NCI-H82 treated with DMSO at 0.1 percent for 48 hours (cell line): ENCODE measurements around the gene REX1BD.
A peak's percentile ranks its signal among the peaks of the same experiment; 100 is the strongest.
"Not testable (repeated sequence)": the region's sequence is repeated elsewhere in the genome, so short reads cannot be mapped to it uniquely, and the experiment has no call there.

Experiments
- DNase-seq: peaks from one replicate; lab custom pipeline; 2025; ENCODE audit not compliant: unreplicated experiment; lab: John Stamatoyannopoulos, UW

The REX1BD gene

DNA sequence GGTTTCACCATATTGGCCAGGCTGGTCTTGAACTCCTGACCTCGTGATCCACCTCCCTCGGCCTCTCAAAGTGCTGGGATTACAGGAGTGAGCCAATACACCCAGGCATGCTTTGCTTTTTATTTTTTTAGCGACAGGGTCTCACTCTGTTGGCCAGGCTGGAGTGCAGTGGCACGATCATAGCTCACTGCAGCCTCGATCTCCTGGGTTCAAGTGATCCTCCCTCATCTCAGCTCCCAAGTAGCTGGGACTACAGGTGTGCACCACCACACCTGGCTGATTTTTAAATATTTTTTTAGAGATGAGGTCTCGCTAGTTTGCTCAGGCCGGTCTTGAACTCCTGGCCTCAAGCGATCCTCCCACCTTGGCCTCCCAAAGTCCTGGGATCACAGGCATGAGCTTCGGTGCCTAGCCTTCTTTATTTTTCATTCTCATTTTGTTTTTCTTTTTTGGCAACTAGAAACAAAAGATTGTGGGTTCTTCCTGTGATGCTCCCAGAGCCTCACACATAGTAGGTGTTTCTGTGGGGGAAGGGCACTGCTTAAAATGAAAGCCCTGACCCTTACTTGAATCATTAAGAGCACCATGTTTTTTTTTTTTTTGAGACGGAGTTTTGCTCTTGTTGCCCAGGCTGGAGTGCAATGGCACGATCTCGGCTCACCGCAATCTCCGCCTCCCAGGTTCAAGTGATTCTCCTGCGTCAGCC is 12.2 kb downstream of the REX1BD start:
- not testable (repeated sequence) for DNase-seq

DNA sequence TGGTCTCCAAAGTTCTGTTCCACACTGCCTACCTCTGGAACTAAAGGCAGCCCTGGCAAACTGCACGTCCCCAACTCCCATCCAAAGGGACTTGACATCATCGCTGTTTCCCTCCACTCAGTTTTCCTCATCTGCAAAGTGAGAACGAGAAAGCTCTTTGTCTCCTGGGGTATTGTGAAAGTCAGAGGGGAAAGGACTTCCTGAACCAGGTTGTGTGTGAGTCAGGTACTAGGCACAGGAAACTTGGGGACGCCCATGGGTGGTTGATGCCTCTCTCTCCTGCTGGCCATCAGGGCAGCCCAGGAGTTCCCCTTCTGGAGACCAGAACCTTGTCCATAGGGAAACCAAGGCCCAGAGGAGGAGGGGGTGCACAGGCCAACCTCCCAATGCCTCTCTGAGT is 13.3 kb downstream of the REX1BD start:
- DNase-seq, result no peak

DNA sequence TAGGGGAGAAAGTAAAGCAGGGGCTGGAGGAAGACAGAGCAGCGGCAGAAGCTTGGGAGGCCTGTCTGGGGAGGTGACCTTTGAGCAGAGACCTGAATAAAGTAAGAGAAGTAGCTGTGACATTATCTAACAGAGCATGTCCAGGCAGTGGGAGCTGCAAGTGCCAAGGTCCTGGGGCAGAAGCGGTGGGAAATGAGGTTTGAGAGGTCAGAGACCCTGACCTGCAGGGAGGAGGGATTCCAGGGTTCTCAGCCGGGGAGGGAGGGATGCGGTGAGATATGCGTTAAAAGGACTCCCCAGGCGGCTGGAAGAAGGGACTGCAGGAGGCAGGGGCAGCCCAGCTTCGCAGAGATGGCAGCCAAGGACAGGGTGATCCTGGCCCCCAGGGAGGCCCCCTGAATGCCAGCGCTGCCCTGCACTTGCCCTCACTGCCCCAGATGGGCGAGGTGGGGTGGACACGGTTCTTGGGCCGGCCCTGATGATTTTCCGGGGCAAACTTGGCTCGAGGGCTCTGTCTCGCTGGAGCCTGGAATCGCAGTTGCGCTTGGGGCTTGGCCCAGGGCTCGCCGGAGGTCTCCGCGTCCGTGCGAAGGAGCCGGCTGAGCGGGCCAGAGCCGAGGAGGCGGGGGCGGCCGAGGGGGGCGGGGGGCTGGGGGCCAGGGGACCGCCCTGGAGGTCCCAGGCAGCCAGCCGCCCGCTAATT is 14.8 kb downstream of the REX1BD start:
- peak; percentile 15 for DNase-seq

DNA sequence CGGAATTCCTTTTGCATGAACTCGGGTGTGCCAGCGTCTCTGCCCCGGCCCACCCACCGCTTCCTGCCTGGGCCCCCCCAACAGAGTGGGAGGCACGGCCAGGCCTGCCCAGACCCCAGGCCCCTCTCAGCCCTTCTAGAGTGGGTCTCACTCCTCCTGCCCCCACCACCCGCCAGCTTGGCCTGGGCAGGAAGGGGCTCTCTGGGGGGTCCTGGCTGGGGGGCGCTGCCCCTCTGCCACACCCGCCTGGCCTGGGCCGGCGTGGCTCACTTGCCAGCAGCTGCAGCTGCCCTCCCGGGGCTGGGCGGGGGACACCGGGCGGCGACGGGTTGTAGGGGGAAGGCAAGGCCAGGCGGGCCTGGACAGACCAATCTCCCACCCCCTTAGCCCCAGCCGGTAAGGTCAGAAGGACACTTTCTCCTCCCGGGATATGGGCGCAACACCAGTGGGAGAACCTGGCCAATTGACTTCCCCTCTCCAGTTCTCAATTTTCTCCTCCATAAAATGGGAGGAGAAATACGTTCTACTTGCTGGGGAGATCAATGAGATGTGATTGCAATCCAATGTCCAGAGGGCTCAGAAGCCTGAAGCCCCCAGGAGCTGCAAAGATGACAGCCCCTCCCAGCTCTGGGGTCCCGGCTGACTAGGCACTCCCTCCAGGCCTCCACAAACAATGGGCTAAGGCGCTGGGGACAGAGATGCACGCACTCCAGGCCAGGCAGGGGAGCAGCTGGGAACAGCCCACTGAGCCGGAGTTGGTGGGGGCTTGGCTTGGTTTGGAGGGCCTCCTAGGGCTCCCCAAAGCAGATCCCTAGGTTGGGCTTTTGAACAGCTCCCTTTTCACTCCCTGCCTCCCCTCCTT is 15.6 kb downstream of the REX1BD start:
- no peak for DNase-seq

DNA sequence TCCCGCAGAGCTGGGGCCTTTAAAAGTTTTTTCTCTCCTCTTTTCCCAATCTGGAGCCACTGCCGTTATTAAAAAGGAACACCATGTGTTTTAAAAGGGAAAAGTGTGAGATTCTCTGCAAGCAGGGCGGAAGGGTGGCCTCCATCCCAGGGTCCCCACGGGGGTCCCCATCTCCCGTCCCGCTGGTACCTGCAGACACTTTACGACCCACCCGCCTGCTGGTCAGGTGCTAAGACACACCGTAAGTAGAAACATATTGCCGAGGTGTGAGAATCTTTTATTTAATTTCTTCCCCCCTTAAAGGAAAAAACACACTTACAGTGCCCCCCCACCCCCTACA is 16.2 kb downstream of the REX1BD start:
- DNase-seq, result no peak

DNA sequence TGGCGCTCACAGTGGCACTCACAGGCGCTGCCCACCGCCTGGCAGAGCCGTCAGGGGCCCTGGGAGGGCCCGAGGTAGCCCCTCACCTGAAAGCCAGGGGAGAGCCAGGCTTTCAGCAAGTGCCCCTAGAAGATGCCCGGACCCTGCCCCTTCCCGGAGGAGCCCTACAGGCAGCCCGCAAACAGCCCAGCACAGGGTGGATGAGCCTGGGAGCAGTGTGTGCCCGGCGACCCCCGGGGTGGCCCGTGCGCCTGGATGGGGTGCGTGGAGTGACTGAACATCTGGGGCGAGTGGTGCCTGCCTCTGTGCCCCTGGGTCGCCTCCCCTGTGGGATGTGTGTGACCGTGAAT is 16.6 kb downstream of the REX1BD start:
- no peak for DNase-seq

DNA sequence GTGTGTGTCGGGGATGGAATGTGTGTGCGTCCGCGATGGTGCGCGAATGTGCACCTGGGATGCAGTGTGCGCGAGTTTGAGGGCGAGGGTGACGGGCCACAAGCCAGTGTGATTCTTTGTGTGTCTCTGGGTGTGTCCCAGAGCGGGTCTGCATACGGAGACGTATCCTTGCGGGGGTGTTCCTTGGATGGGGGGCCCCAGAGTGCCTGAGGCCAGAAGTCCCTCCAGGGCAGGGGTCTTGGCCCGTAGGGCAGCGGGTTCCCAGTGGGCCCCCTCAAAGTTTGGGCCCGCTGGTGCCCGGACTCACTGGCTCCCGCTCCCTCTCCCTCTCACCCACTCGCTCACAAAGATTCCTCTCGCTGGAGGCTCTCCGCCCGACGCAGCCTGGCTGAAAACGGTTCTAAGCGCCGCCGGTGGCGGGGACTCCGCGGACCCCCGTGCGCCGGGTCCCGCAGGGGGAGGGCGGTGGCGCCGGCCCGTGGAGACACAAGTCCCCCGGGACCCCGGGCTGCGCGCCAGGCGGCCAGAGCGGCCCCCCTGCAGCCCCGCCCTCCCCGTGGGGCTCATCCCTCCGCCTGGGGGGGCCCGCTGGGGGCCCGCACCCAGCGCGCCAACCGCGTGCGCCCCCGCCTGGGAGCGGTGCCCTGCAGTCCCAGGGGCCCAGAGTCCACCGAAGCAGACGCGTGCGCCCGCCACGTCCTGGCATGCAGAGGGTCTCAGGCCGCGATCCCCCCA is 17.1 kb downstream of the REX1BD start:
- no peak for DNase-seq

DNA sequence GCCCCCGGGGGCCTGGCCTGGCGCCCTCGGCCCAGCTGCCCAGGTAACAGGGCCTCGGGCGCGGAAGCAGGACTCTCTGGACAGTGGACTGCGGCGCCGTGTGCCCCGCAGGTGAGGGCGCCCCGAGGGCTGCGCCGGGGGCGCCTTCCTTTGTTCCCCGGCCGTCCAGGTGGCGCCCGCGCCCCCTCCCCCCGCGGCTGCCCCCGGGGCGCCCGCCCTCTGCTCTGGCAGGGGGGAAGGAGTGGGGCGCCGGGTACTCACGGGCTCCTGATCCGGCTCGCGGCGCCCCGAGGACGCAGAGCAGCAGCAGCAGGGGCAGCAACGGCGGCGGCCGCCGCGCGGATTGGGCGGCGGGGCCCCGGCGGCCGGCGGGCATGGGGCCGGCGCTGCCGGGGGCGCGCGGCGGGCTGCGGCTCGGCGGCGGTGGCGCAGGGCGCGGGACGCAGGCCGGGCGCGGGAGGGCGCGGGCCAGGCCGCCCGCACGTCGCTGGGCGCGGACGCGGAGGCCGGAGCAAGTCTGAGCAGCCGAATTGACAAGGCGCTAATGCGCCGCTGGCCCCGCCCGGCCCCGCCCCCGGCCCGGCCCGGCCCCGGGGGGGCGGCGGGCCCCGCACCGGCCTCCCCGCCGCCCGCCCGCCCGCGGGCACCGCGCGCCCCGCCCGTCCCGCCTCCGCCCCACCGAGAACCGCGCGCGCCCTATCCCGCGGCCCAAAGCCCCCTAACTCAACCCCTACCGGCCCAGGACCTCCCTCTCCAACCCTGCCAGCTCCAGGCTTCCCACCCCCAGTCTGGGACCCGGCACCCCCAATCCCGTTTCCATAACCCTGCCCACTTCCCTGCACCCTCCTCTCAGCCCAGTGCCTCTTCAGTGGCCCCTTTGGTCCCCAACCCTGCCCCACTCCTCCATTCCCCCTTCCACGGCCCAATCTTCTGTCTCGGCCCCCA is 18.0 kb downstream of the REX1BD start, which contains the start of gene CRLF1:
TSS of gene CRLF1 (minus strand) at position 519 of the 945 bp plus-strand sequence. CDS start at position 376, 143 bp downstream.
- DNase-seq, result no peak

DNA sequence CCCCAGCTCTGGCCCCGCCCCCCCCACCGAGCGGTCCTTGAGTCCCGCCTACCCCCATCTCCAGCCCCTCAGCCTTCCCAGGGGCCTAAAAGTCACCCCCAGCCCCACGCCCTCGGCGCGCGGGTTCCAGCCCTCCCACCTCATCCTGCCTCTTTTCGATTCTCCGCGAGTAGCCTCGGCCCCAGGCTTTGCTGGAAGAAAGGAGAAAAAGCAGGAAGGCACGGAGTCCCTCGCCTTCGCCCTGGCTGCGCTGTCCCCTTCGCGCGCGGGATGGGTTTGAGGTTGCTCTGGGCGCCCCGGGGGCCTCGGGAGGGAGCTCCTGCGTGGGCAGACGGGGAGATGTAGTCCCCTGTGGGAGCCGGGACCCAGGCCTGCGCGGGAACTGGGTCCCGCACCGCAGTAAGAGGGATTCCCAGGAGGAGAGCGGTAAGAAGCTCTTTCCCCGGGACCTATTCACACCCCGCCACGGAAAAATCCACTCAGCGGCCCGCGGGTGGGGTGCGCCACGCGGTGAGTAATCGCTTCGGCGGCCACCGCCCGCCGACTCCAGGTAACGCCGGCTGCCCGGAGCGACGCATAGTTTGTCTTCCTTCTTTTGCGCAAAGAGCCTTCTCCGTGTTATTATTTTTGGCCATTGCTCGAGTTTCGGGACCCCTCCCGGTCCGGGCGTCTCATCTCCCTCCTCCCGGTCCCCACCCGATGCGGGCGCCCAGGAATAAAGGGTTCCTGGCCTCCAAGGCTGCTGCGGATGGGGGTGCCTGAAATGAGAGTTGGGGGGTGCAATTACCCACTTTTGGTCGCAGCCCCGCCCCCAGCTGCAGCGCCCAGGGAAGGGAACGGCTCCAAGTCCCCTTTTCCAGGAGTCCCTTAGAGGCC is 18.9 kb downstream of the REX1BD start:
- no peak for DNase-seq

DNA sequence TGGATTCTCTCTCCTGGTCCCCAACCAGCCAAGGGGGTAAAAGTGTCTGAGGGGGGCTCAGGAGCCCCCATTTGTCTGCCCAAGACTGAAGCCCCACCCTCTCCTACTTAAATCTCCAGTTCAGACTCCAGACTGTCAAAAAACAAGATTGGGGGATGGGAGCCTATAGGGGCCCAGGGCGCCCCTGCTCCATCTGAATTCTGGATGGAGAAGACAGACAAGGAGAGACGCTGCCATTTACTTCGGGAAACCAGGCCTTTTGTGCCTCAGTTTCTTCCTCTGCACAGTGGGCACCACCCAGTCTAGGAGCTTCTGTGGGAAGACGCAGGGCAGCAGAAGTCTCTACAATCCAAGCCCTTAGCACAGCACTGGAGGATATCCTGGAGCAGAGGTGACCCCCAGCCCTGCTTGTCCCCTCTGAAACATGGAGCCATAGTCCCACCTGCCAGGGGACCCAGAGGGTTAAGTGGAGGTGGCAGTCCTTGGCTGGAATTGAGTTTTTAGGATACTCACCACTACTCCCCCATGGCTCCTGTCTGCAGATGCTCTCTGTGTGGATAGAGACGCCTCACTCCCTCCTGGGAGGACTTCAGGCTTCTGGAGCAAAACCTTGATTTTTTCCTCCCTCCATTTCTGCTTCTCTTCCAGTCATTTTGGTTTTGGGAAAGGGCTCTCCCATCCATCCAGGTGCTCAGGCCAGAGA is 19.7 kb downstream of the REX1BD start:
- DNase-seq, result no peak

DNA sequence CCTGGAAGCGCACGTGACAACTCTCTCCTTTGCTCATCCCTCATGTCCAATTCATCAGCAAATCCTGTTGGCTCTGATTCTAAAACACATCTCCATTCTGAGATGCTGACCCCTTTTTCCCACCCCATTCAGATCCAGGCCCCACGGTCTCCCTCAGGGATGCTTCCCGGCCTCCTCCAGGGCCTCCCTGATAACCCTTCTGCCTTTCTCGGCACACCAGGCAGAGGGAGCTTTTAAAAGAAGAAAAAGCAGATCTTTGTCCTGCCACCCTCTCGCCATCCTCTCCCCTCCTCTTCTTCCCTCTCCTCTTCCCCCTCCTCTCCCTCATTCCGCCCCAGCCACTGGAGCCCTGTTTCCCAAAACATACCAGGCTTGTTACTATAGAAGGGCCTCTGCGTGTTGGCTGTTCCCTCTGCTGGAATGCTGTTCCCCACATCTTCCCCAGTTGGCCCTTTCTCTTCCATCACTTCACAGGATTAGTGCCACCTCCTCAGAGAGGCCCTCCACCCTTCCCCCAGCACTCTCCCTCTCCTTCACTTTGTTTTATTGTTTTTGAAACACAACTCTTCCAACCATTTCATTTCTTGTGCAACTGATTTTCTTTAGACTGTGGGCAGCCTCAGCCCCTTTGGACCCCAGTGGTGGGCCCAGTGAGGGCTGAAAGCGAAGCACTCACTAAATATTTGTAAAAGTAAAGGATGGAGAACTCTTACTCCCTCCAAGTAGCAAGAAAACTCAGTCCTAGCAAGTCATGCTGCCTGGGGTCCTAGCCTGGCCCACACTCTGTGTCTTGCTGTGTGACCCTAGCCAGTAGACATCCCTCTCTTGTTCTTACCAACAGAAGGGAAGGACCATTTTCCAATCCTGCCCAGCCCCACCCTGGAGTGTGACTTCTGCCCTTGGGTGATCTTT is 20.5 kb downstream of the REX1BD start:
- DNase-seq, result no peak

DNA sequence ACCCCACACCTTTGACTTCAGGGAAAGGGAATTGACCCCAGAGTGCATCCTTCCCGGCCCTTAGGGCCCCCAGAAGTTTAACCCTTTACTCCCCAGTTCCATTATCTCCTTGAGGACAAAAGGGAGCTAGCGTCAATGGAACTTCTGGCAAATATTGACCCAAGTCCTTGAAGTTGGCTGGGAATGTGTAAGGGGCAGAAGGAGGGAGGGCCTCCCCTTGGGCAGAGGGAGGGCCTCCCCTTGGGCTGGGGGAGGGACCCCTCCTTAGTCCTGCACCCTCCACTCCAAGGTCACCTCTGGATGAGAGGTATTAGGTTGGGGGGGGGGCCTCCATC is 21.1 kb downstream of the REX1BD start:
- DNase-seq, result no peak

DNA sequence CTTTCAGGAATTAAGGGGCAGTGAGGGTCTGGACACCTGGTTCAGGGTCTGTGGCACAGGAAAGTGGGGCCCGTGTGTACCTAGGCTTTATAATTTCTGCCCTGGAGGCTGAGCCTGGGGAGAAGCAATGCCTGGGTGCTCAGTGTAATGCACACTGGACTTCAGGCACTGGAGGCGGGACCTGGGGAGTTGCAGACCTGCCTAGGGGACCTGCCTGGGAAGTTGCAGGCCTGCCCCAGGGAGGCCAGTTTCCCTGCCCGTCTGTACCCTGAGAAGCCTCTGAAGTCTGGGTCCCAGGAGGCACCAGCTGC is 21.6 kb downstream of the REX1BD start:
- no peak for DNase-seq

DNA sequence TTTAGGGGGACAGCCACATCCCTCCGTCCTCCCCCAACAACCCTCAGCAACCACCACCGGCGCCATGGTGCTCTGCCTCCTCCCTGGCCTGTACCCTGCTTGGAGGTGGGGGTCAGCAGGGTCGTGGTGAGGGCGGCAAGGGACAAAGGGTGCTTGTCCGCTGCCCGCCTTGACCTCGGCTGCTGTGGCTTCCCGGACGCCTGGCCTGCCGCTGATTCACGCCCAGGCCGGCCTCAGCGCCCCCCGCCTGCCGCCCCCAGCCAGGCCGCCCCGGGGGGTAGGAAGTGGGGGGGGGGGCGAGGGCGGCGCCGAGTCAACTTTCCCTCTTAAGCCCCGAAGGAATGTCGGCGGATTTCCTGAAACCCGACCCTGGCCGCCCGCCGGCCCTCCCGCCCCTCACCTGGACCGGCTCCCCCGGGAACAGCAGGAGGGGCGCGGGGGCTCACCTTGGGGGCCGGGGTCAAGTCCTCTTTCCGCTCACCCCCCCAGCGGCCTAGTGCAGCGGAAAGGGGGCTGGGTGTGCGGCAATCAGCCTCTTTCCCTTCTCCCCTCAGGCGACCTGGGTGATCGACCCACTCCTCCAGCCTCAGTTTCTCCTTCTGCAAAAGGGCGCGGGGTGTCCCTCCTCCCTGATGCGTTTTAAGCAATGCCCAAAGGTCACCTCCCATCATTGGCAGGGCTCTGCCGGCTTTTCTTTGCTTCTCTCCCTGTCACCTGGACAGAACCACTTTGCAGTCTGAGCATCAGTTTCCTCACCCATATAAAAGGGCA is 22.1 kb downstream of the REX1BD start:
- no peak for DNase-seq

DNA sequence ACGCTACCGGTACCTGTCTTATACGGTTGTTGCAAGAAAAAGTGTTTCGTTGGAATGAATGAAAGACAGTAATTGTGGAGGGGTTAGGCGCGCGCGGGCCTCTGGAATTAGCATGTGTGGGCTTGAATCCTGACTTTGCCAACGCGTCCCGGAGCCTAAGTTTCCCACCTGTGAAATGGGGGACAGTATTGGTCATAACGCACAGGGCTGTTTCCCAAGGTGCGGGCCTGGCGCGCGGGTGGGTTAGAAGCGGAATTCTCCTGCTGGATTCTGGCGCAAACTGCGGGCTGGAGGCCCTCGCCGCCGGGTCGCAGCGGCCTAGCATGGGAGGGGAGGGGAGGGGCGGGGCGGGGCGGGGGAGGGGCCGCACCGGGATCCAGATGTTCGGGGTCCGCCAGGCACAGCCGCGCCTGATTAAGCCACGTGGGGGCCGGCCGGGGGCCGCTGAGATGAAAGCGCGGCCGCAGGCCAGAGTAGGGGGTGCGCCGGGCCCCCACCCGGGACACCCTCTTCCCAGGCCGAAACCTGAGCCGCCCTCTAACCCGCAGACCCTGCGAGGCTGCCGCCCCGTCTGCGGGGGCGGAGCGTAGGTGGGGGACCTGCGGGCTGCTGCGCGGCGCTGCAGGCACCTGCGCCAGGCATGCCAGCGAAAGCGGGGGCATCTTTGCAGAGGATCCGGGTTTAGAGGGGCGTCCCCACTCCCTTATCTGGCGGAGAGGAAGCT is 22.9 kb downstream of the REX1BD start:
- no peak for DNase-seq

DNA sequence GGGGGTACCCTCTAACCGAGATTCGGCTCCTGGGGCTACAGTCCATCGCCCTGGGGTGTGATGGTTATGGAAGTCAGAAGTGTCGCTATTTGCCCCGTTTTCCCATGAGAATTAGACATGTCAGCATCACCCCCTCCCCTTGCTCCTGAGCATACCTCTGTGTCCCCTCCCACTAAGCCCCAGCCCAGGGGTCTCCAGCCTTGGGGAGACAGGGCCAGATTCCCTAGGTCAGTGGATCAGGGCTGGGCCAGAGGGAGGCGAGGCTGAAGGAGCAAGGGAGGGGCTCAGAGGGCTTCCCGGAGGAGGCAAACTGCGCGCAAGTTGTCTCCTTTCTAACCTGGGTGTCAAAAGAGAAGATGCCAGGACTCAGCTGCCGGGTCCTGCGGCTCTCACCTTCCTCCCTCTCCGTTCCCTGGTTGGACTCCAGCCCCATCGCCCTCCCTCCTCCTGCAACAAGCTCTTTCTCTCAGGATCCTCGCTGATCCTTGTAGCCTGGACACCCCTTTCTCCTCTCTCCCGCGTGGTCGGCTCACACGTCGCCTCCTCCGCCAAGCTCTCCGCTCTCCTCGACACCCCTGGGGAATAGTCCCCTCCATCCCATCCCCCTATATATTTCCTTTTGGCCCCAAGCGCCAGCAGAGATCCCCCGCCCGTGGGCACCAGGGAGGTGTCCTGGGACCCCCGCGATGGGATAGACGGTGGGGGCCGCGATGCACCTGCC is 23.6 kb downstream of the REX1BD start:
- no peak for DNase-seq
